ENCODE results near the gene FAM114A2.
A peak's percentile ranks its signal among the peaks of the same experiment; 100 is the strongest.

FAM114A2 gene

GRCh38 chr5:154059039-154059430 is 20.3 kb upstream of the FAM114A2 start:
- DNase-seq (ENCODE audit: extremely low read depth, insufficient read length), result peak; percentile 18
- H3K4me3 ChIP-seq (replicated peaks; ENCODE audit: low read depth, low read length), result no peak overlapping the region
- no peaks in the 10 kb centered on the region for H3K27me3 ChIP-seq (replicated peaks; ENCODE audit: control insufficient read depth, insufficient read depth, low read length)
- peaks cover 1% of the 10 kb centered on the region for H3K36me3 ChIP-seq (ENCODE audit: control insufficient read depth, insufficient read depth, low read length)
- TF ChIP-seq, protein P1, sequence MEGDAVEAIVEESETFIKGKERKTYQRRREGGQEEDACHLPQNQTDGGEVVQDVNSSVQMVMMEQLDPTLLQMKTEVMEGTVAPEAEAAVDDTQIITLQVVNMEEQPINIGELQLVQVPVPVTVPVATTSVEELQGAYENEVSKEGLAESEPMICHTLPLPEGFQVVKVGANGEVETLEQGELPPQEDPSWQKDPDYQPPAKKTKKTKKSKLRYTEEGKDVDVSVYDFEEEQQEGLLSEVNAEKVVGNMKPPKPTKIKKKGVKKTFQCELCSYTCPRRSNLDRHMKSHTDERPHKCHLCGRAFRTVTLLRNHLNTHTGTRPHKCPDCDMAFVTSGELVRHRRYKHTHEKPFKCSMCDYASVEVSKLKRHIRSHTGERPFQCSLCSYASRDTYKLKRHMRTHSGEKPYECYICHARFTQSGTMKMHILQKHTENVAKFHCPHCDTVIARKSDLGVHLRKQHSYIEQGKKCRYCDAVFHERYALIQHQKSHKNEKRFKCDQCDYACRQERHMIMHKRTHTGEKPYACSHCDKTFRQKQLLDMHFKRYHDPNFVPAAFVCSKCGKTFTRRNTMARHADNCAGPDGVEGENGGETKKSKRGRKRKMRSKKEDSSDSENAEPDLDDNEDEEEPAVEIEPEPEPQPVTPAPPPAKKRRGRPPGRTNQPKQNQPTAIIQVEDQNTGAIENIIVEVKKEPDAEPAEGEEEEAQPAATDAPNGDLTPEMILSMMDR (IDR thresholded peaks at IDR 0.05; ENCODE audit: insufficient read depth, low read length, poor library complexity, severe bottlenecking), result no peak

GRCh38 chr5:154058055-154059038 is 19.6 kb upstream of the FAM114A2 start:
- Histone ChIP-seq H3K27me3 (replicated peaks; ENCODE audit: control insufficient read depth, insufficient read depth, low read length) (no peaks in the 10 kb centered on the region), H3K36me3 (ENCODE audit: control insufficient read depth, insufficient read depth, low read length) (peaks cover 1% of the 10 kb centered on the region), H3K4me3 (replicated peaks; ENCODE audit: low read depth, low read length) (no peak overlapping the region)
- peak; percentile 25 for DNase-seq (ENCODE audit: extremely low read depth, insufficient read length)
- TF ChIP-seq, protein P1 (IDR thresholded peaks at IDR 0.05; ENCODE audit: insufficient read depth, low read length, poor library complexity, severe bottlenecking), result no peak

DNA sequence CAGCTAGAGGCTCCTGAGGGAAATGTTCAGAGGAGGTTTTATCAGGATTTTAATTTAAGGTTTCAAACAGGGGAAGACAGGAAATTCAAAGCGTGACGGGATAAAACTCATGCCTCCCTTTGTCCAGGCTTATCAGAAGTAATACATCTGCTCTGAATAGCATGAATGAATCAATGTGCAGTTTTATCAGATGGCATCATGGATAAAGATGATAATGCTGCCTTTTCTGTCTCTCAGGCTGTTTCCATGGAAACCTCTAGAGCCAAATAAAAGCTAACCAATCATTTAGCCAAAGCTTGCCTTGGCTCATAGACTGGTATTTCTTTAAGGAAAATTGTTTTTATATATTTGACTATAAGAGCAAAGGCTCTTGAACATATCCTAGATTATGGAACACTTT is 16.5 kb upstream of the FAM114A2 start:
- no peak overlapping the region for H3K4me3 ChIP-seq (replicated peaks; ENCODE audit: low read depth, low read length)
- DNase-seq (ENCODE audit: extremely low read depth, insufficient read length), result no peak
- peaks cover 1% of the 10 kb centered on the region for H3K36me3 ChIP-seq (ENCODE audit: control insufficient read depth, insufficient read depth, low read length)
- TF ChIP-seq, protein P1 (IDR thresholded peaks at IDR 0.05; ENCODE audit: insufficient read depth, low read length, poor library complexity, severe bottlenecking), result no peak
- H3K27me3 ChIP-seq (replicated peaks; ENCODE audit: control insufficient read depth, insufficient read depth, low read length), result no peaks in the 10 kb centered on the region

DNA sequence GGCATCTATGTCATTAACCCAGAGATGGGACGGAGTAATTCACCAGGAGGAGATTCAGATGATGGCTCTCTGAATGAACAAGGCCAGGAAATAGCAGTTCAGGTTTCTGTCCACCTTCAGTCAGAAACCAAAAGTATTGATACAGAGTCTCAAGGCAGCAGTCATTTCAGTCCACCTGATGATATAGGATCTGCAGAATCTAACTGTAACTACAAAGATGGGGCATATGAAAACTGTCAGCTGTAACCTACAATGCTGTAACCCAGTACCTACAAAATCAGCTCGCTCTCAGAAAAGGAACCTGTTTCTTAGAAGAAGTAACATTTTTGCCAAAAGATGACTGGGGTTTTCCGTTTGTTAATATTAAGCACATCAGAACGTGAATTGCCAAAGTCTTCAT is 14.8 kb upstream of the FAM114A2 start:
- Histone ChIP-seq H3K36me3 (ENCODE audit: control insufficient read depth, insufficient read depth, low read length) (peaks cover 1% of the 10 kb centered on the region), H3K4me3 (replicated peaks; ENCODE audit: low read depth, low read length) (no peak overlapping the region), H3K27me3 (replicated peaks; ENCODE audit: control insufficient read depth, insufficient read depth, low read length) (no peaks in the 10 kb centered on the region)
- TF ChIP-seq, protein P1 (IDR thresholded peaks at IDR 0.05; ENCODE audit: insufficient read depth, low read length, poor library complexity, severe bottlenecking), result no peak
- no peak for DNase-seq (ENCODE audit: extremely low read depth, insufficient read length)

GRCh38 chr5:154049636-154050035 is 10.9 kb upstream of the FAM114A2 start:
- no peaks in the 10 kb centered on the region for H3K27me3 ChIP-seq (replicated peaks; ENCODE audit: control insufficient read depth, insufficient read depth, low read length)
- TF ChIP-seq, protein P1 (IDR thresholded peaks at IDR 0.05; ENCODE audit: insufficient read depth, low read length, poor library complexity, severe bottlenecking), result no peak
- peaks cover 3% of the 10 kb centered on the region for H3K36me3 ChIP-seq (ENCODE audit: control insufficient read depth, insufficient read depth, low read length)
- H3K4me3 ChIP-seq (replicated peaks; ENCODE audit: low read depth, low read length), result no peak overlapping the region
- DNase-seq (ENCODE audit: extremely low read depth, insufficient read length), result no peak

Measured in GM06990 (cell line).